Mesothelial cell of epicardium (in vitro differentiated cells): Measurements from ENCODE around the gene KCNAB1. TPM values are rescaled to one million over a fixed set of nuclear protein-coding genes. Genes with fewer than 3 reads are reported as not detected.
"Not testable (repeated sequence)": the region's sequence is repeated elsewhere in the genome, so short reads cannot be mapped to it uniquely, and the experiment has no call there.

Source experiments
- DNase-seq, 2 experiments: peaks; one replicate each; pipeline ENCODE4 v3.0.0; 2021; ENCODE audit warnings: low spot score in 2 of 2; ENCODE audit not compliant: unreplicated experiment in 2 of 2
- H3K27ac Mint-ChIP-seq: 2 replicates; pipeline ENCODE4 v1.8.0; 2021; ENCODE audit warnings: mixed read lengths
- H3K27me3 Mint-ChIP-seq: 2 replicates; pipeline ENCODE4 v1.8.0; 2021; ENCODE audit warnings: low read depth, mixed read lengths
- H3K36me3 Mint-ChIP-seq: 2 replicates; pipeline ENCODE4 v1.8.0; 2021; ENCODE audit warnings: mixed read lengths
- H3K4me1 Mint-ChIP-seq: 2 replicates; pipeline ENCODE4 v1.8.0; 2021; ENCODE audit warnings: mixed read lengths
- H3K4me3 Mint-ChIP-seq: 2 replicates; pipeline ENCODE4 v1.8.0; 2021; ENCODE audit warnings: mild to moderate bottlenecking, moderate library complexity, mixed read lengths
- H3K9me3 Mint-ChIP-seq: 2 replicates; pipeline ENCODE4 v1.8.0; 2021; ENCODE audit warnings: mixed read lengths
- total RNA-seq: library from RNA; stranded (reverse); gene quantifications from 3 replicates; pipeline ENCODE4 v1.2.1, GENCODE V29; 2021
- TF ChIP-seq, protein P1 (sequence below): fragments of 200-600 bp; sonication (generic); IDR thresholded peaks from one replicate; pipeline ENCODE4 v1.5.0; 2021; ENCODE audit warnings: antibody characterized with exemption; ENCODE audit not compliant: unreplicated experiment

KCNAB1 gene
- 3.5 to 5.6 TPM (median 3.7 TPM) in 3 replicates for total RNA-seq

DNA sequence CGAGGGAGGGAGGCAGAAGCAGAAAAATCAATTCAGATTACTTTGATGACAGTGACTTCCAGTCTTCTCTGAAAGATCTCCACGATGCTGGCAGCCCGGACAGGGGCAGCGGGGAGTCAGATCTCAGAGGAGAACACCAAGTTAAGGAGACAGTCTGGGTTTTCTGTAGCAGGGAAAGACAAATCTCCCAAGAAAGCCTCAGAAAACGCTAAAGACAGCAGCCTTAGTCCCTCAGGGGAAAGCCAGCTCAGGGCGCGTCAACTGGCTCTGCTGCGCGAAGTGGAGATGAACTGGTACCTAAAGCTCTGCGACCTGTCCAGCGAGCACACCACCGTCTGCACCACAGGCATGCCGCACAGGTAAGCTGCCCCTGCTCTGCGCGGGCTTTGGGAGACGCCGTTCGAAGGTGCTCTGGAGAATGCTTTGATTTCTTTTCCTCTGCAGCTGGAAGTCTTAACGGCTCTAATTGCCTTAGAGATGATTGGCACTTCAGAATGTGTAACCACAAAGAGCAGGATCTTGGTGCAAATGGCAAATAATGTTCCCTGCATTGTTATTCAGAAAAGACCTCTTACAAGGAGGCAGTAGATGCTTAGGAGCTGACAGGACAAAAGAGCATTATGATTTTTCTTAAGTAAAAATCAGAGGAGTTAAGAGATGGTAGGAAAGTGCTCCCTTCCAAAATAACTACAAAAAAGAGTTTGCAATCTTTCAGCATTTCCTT lies at the start of gene KCNAB1:
TSS of gene KCNAB1 (plus strand) at position 51 of the 724 bp plus-strand sequence.
- no peak for DNase-seq
- H3K27me3 Mint-ChIP-seq: peaks cover 30% of the 10 kb centered on the region

DNA sequence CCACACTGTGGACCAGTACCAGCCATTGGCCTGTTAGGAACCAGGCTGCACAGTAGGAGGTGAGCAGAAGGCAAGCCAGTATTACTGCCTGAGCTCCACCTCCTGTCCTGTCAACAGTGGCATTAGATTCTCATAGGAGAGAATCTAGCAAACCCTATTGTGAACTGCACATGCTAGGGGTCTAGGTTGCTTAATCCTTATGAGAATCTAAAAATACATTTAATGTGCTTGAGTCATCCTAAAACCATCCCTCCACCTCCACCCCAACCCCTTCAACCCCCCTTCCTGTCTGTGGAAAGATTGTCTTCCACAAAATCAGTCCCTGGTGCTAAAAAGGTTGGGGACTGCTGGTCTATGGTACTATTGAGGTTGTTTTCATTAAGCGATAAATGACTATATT lies 49.3 kb upstream of the KCNAB1 start:
- Mint-ChIP-seq H3K9me3 (peaks cover 9% of the 10 kb centered on the region), H3K4me3 (no peak overlapping the region), H3K4me1 (no peaks in the 10 kb centered on the region), H3K27me3 (peaks cover 34% of the 10 kb centered on the region), H3K27ac (no peak overlapping the region), H3K36me3 (no peaks in the 10 kb centered on the region)
- no peak for DNase-seq
- TF ChIP-seq, protein P1, sequence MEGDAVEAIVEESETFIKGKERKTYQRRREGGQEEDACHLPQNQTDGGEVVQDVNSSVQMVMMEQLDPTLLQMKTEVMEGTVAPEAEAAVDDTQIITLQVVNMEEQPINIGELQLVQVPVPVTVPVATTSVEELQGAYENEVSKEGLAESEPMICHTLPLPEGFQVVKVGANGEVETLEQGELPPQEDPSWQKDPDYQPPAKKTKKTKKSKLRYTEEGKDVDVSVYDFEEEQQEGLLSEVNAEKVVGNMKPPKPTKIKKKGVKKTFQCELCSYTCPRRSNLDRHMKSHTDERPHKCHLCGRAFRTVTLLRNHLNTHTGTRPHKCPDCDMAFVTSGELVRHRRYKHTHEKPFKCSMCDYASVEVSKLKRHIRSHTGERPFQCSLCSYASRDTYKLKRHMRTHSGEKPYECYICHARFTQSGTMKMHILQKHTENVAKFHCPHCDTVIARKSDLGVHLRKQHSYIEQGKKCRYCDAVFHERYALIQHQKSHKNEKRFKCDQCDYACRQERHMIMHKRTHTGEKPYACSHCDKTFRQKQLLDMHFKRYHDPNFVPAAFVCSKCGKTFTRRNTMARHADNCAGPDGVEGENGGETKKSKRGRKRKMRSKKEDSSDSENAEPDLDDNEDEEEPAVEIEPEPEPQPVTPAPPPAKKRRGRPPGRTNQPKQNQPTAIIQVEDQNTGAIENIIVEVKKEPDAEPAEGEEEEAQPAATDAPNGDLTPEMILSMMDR: no peak

More for the DNA sequence above, at the start of gene KCNAB1:
- Mint-ChIP-seq H3K4me3 (no peak within 1 kb of the TSS), H3K4me1 (peaks cover 12% of the 10 kb centered on the region), H3K9me3 (no peaks in the 10 kb centered on the region), H3K27ac (no peak within 1 kb of the TSS), H3K36me3 (no peaks in the 10 kb centered on the region)
- TF ChIP-seq, protein P1: no peak

DNA sequence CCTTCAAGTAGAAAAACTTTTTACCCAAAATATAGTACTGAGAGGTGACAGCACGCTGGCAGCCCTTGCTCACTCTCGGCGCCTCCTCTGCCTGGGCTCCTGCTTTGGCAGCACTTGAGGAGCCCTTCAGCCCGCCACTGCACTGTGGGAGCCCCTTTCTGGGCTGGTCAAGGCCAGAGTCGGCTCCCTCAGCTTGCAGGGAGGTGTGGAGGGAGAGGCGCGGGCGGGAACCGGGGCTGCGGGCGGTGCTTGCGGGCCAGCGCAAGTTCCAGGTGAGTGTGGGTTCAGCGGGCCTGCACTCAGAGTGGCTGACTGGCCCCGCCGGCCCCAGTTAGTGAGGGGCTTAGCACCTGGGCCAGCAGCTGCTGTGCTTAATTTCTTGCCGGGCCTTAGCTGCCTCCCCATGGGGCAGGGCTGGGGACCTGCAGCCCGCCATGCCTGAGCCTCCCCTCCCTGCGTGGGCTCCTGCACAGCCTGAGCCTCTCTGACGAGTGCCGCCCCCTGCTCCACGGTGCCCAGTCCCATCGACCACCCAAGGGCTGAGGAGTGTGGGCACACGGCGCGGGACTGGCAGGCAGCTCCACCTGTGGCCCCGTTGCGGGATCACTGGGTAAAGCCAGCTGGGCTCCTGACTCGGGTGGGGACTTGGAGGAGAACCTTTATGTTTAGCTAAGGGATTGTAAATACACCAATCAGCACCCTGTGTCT lies 47.3 kb upstream of the KCNAB1 start:
- H3K27ac Mint-ChIP-seq: not testable (repeated sequence)

DNA sequence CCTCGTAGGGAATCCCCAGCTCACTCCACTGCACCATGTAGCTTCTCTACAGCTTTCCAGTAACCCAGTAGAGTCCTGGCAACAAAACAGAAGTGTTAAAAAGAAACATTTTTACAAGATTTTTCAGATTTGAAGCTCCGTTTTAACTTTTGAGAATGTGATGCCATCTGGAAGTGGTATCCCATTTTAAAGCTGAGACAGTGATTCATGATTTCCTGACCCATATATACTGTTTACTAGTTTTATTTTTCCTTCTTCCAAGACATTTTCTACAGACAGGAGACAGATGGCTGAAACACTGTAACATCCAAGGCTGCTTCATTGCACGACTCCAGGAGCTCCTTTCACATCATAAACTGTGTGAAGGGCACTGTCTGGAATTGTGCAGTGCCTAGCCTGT lies 30.3 kb upstream of the KCNAB1 start:
- Mint-ChIP-seq H3K4me1 (no peaks in the 10 kb centered on the region), H3K9me3 (no peaks in the 10 kb centered on the region), H3K4me3 (no peak overlapping the region), H3K27ac (no peak overlapping the region), H3K36me3 (no peaks in the 10 kb centered on the region), H3K27me3 (peaks cover 19% of the 10 kb centered on the region)
- TF ChIP-seq, protein P1: no peak
- no peak for DNase-seq

More for the DNA sequence above, 47.3 kb upstream of the KCNAB1 start:
- DNase-seq, H3K9me3 Mint-ChIP-seq, H3K4me1 Mint-ChIP-seq, H3K36me3 Mint-ChIP-seq, H3K4me3 Mint-ChIP-seq: not testable (repeated sequence)
- peaks cover 31% of the 10 kb centered on the region for H3K27me3 Mint-ChIP-seq

DNA sequence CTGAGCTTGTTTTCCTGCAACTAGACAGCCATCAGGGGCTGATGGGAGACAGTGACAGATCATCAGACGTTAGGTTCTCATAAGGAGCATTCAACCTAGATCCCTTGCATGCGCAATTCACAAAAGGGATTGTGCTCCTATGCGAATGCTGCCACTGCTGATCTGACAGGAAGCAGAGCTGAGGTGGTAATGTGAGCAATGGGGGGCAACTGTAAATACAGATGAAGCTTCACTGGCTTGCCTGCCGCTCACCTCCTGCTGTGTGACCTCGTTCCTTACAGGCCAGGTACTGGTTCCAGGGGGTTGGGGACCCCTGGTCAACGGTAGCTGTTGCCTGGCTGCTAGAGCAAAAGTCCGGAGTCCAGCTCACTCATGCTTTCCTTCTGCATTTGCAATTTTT lies 26.4 kb upstream of the KCNAB1 start:
- Mint-ChIP-seq H3K27ac (no peak overlapping the region), H3K36me3 (no peaks in the 10 kb centered on the region), H3K9me3 (no peaks in the 10 kb centered on the region), H3K4me3 (no peak overlapping the region), H3K27me3 (peaks cover 30% of the 10 kb centered on the region), H3K4me1 (no peaks in the 10 kb centered on the region)
- TF ChIP-seq, protein P1: no peak
- DNase-seq: no peak

DNA sequence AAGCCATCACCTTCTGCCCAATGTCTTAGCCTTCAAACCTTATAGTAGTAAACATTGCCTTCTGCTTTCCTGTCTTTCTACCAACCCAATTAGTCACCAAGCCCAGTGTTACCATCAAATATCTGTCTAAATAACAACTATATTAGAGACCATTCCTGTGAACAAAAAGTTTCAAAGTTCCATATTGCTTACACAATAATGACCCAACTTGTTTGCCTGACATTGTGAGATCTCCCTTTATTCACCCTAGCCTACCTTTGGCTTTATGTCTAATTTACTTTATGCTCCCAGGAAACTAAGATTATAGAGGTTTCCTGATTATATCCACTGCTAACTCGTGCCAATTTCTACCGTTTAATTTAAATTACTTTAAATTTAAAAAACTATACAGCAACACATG lies 26.0 kb upstream of the KCNAB1 start:
- Mint-ChIP-seq H3K4me1 (no peaks in the 10 kb centered on the region), H3K4me3 (no peak overlapping the region), H3K36me3 (no peaks in the 10 kb centered on the region), H3K27ac (no peak overlapping the region), H3K27me3 (peaks cover 30% of the 10 kb centered on the region), H3K9me3 (no peaks in the 10 kb centered on the region)
- DNase-seq: no peak
- TF ChIP-seq, protein P1: no peak

DNA sequence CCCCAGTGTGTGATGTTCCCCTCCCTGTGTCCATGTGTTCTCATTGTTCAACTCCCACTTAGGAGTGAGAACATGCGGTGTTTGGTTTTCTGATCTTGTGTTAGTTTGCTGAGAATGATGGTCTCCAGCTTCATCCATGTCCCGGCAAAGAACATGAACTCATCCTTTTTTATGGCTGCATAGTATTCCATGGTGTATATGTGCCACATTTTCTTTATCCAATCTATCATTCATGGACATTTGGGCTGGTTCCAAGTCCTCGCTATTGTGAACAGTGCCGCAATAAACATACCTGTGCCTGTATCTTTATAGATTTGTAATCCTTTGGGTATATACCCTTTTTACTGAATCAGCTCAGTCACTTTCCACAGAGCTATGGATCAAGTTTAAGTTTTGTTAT lies 24.7 kb upstream of the KCNAB1 start:
- not testable (repeated sequence) for DNase-seq, H3K4me1 Mint-ChIP-seq, H3K36me3 Mint-ChIP-seq, H3K9me3 Mint-ChIP-seq, H3K27ac Mint-ChIP-seq, H3K4me3 Mint-ChIP-seq
- peaks cover 31% of the 10 kb centered on the region for H3K27me3 Mint-ChIP-seq
